H9 (cell line): ENCODE results near the gene EFHD2. TPM values are rescaled to one million over a fixed set of nuclear protein-coding genes. Genes with fewer than 3 reads are reported as not detected.

Source experiments
- DNase-seq: peaks from one replicate; pipeline ENCODE4 v3.0.0-alpha.2; 2017
- H2AFZ ChIP-seq: one replicate; pipeline ENCODE4 v1.6.1; 2013; ENCODE audit warnings: mild to moderate bottlenecking, low read length, control low read depth, moderate library complexity
- H2AK5ac ChIP-seq: 2 replicates; pipeline ENCODE4 v1.6.1; 2013; ENCODE audit warnings: low read length, control low read depth, mixed read lengths; ENCODE audit not compliant: insufficient read length
- H2BK120ac ChIP-seq: one replicate; pipeline ENCODE4 v1.6.1; 2013; ENCODE audit warnings: low read depth, mild to moderate bottlenecking, low read length, control low read depth, inconsistent platforms; ENCODE audit not compliant: poor library complexity, severe bottlenecking
- H2BK12ac ChIP-seq: 2 replicates; pipeline ENCODE4 v1.6.1; 2013; ENCODE audit warnings: low read length, control low read depth, mixed read lengths, low read depth; ENCODE audit not compliant: insufficient read length
- H2BK15ac ChIP-seq: 2 replicates; pipeline ENCODE4 v1.6.1; 2013; ENCODE audit warnings: low read depth, low read length, control low read depth
- H2BK20ac ChIP-seq: one replicate; pipeline ENCODE4 v1.6.1; 2013; ENCODE audit warnings: low read depth, mild to moderate bottlenecking, low read length, control low read depth, inconsistent platforms; ENCODE audit not compliant: poor library complexity, severe bottlenecking
- H2BK5ac ChIP-seq: 2 replicates; pipeline ENCODE4 v1.6.1; 2013; ENCODE audit warnings: low read length, control low read depth, mixed read lengths; ENCODE audit not compliant: insufficient read length
- H3K14ac ChIP-seq: 2 replicates; pipeline ENCODE4 v1.6.1; 2013; ENCODE audit warnings: low read length, control low read depth; ENCODE audit not compliant: insufficient read depth
- H3K18ac ChIP-seq: 2 replicates; pipeline ENCODE4 v1.6.1; 2013; ENCODE audit warnings: low read depth, mild to moderate bottlenecking, mixed read lengths, low read length, control low read depth; ENCODE audit not compliant: insufficient read length
- H3K23ac ChIP-seq: 2 replicates; pipeline ENCODE4 v1.6.1; 2013; ENCODE audit warnings: low read length, control low read depth, mixed read lengths, low read depth; ENCODE audit not compliant: insufficient read length
- H3K23me2 ChIP-seq: 2 replicates; pipeline ENCODE4 v1.6.1; 2013; ENCODE audit warnings: low read depth, mild to moderate bottlenecking, mixed read lengths, low read length, control low read depth; ENCODE audit not compliant: insufficient read length, poor library complexity, severe bottlenecking
- H3K27ac ChIP-seq: 2 replicates; pipeline ENCODE4 v1.5.1; 2013; ENCODE audit warnings: low read length, control low read depth, mixed read lengths, low read depth; ENCODE audit not compliant: insufficient read length
- H3K27me3 ChIP-seq: 2 replicates; pipeline ENCODE4 v1.6.1; 2013; ENCODE audit warnings: low read length, control low read depth, inconsistent platforms; ENCODE audit not compliant: insufficient read depth
- H3K4ac ChIP-seq: 2 replicates; pipeline ENCODE4 v1.6.1; 2013; ENCODE audit warnings: low read depth, mild to moderate bottlenecking, control low read depth, inconsistent platforms, low read length, moderate library complexity
- H3K4me1 ChIP-seq: 2 replicates; pipeline ENCODE4 v1.6.1; 2013; ENCODE audit warnings: low read length, control low read depth, inconsistent platforms; ENCODE audit not compliant: insufficient read depth
- H3K4me2 ChIP-seq: 2 replicates; pipeline ENCODE4 v1.6.1; 2013; ENCODE audit warnings: low read length, control low read depth, mixed read lengths; ENCODE audit not compliant: insufficient read length, insufficient read depth
- H3K56ac ChIP-seq: 2 replicates; pipeline ENCODE4 v1.6.1; 2013; ENCODE audit warnings: low read depth, mild to moderate bottlenecking, mixed read lengths, low read length, control low read depth; ENCODE audit not compliant: insufficient read length
- H3K79me1 ChIP-seq: 2 replicates; pipeline ENCODE4 v1.6.1; 2013; ENCODE audit warnings: low read depth, mild to moderate bottlenecking, moderate library complexity, low read length, control low read depth, inconsistent platforms; ENCODE audit not compliant: insufficient read depth, poor library complexity, severe bottlenecking
- H3K79me2 ChIP-seq: 2 replicates; pipeline ENCODE4 v1.6.1; 2013; ENCODE audit warnings: low read length, control low read depth, inconsistent platforms; ENCODE audit not compliant: insufficient read depth
- H3K9ac ChIP-seq: 2 replicates; pipeline ENCODE4 v1.6.1; 2013; ENCODE audit warnings: low read length, control low read depth, mixed read lengths; ENCODE audit not compliant: insufficient read length; ENCODE audit errors: extremely low read depth
- H3K9me3 ChIP-seq: one replicate; pipeline ENCODE4 v1.6.1; 2013; ENCODE audit warnings: low read depth, low read length, inconsistent platforms; ENCODE audit not compliant: control insufficient read depth
- H3T11ph ChIP-seq: one replicate; pipeline ENCODE4 v1.6.1; 2013; ENCODE audit warnings: mild to moderate bottlenecking, low read length, control low read depth, inconsistent platforms
- H4K20me1 ChIP-seq: one replicate; pipeline ENCODE4 v1.6.1; 2013; ENCODE audit not compliant: control insufficient read depth, insufficient read length, insufficient read depth
- H4K5ac ChIP-seq: 2 replicates; pipeline ENCODE4 v1.6.1; 2013; ENCODE audit warnings: low read depth, mild to moderate bottlenecking, mixed read lengths, low read length, control low read depth; ENCODE audit not compliant: insufficient read length
- H4K8ac ChIP-seq: replicated peaks from 2 replicates; pipeline ENCODE4 v1.6.1; 2013; ENCODE audit warnings: low read length, control low read depth, mixed read lengths, low read depth; ENCODE audit not compliant: insufficient read length
- H4K91ac ChIP-seq: 2 replicates; pipeline ENCODE4 v1.6.1; 2013; ENCODE audit warnings: low read depth, mild to moderate bottlenecking, moderate library complexity, mixed read lengths, low read length, control low read depth; ENCODE audit not compliant: insufficient read length
- H3K27ac Mint-ChIP-seq, 3 experiments: 2 replicates in 2 of 3; 3 replicates in 1 of 3; pipeline ENCODE4 v1.8.0; 2020 to 2021; ENCODE audit warnings: mixed read lengths in 3 of 3, mild to moderate bottlenecking in 1 of 3, moderate library complexity in 1 of 3
- H3K27me3 Mint-ChIP-seq: 2 replicates; pipeline ENCODE4 v1.8.0; 2021; ENCODE audit warnings: low read depth, mild to moderate bottlenecking, moderate library complexity, mixed read lengths
- H3K36me3 Mint-ChIP-seq, 3 experiments: 2 replicates in 2 of 3; 3 replicates in 1 of 3; pipeline ENCODE4 v1.8.0; 2020 to 2021; ENCODE audit warnings: low read depth in 3 of 3, mixed read lengths in 3 of 3; ENCODE audit not compliant: insufficient read depth in 1 of 3
- H3K4me1 Mint-ChIP-seq, 2 experiments: 2 replicates each; pipeline ENCODE4 v1.8.0; 2020; ENCODE audit warnings: mixed read lengths in 2 of 2
- H3K4me3 Mint-ChIP-seq, 2 experiments: 2 replicates in 1 of 2; 3 replicates in 1 of 2; pipeline ENCODE4 v1.8.0; 2020 to 2021; ENCODE audit warnings: mild to moderate bottlenecking in 2 of 2, mixed read lengths in 2 of 2, moderate library complexity in 1 of 2
- H3K9me3 Mint-ChIP-seq, 2 experiments: 2 replicates in 1 of 2; 3 replicates in 1 of 2; pipeline ENCODE4 v1.8.0; 2020; ENCODE audit warnings: mild to moderate bottlenecking in 2 of 2, mixed read lengths in 2 of 2, moderate library complexity in 1 of 2
- WGBS: extraction: QIAGEN DNeasy Blood & Tissue Kit; methylation state at CpG from one replicate; pipeline ENCODE4 v1.1.7; 2013; ENCODE audit warnings: missing lambda C conversion rate, low lambda C conversion rate, mixed read lengths; ENCODE audit not compliant: insufficient read length; ENCODE audit errors: extremely low coverage; 5-methylcytosine and 5-hydroxymethylcytosine counted together
- total RNA-seq: library from RNA; stranded (reverse); gene quantifications from 2 replicates; pipeline ENCODE4 v1.2.1, GENCODE V29; 2021
- TF ChIP-seq, protein P1 (sequence below): fragments of 200-600 bp; sonication (generic); conservative IDR thresholded peaks from 3 replicates; pipeline ENCODE4 v1.8.0; 2021; ENCODE audit warnings: antibody characterized with exemption, mild to moderate bottlenecking

EFHD2 gene
- total RNA-seq, 1 experiment from 2014 or later, result 16.5 TPM

DNA sequence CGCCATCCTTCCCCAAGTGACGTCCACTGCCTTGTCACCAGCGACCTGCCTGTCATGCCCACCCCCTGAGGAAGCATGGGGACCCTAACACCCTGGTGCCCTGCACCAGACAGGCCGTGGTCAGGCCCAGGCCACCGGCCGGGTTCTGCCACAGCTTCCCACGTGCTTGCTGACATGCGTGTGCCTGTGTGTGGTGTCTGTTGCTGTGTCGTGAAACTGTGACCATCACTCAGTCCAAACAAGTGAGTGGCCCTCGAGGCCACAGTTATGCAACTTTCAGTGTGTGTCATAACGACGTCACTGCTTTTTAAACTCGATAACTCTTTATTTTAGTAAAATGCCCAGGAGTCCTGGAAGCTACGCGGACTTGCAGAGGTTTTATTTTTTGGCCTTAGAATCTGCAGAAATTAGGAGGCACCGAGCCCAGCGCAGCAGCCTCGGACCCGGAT is 20.0 kb downstream of the EFHD2 start:
- TF ChIP-seq, protein P1, sequence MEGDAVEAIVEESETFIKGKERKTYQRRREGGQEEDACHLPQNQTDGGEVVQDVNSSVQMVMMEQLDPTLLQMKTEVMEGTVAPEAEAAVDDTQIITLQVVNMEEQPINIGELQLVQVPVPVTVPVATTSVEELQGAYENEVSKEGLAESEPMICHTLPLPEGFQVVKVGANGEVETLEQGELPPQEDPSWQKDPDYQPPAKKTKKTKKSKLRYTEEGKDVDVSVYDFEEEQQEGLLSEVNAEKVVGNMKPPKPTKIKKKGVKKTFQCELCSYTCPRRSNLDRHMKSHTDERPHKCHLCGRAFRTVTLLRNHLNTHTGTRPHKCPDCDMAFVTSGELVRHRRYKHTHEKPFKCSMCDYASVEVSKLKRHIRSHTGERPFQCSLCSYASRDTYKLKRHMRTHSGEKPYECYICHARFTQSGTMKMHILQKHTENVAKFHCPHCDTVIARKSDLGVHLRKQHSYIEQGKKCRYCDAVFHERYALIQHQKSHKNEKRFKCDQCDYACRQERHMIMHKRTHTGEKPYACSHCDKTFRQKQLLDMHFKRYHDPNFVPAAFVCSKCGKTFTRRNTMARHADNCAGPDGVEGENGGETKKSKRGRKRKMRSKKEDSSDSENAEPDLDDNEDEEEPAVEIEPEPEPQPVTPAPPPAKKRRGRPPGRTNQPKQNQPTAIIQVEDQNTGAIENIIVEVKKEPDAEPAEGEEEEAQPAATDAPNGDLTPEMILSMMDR, result no peak
- Mint-ChIP-seq H3K36me3 (peaks cover 0 to 4% (median 3%) of the 10 kb centered on the region in 3 experiments; a peak in 4 of 7 replicates), H3K27ac (no peak overlapping the region), H3K4me1 (peaks cover 14 to 23% of the 10 kb centered on the region in 2 experiments), H3K27me3 (no peaks in the 10 kb centered on the region), H3K4me3 (no peak overlapping the region), H3K9me3 (no peaks in the 10 kb centered on the region)
- WGBS, result no CpG with 5 or more reads among the region's 19 CpGs
- DNase-seq, result no peak
- Histone ChIP-seq H3K4me2 (no peak overlapping the region), H3K79me2 (no peaks in the 10 kb centered on the region), H2AFZ (no peak overlapping the region), H4K8ac (no peak overlapping the region), H2BK120ac (no peak overlapping the region), H3K27ac (no peak overlapping the region), H2BK5ac (no peak overlapping the region), H3K9ac (no peak overlapping the region), H3K4ac (no peak overlapping the region), H4K91ac (no peak overlapping the region), H3K4me1 (no peaks in the 10 kb centered on the region), H2BK20ac (no peak overlapping the region), H3K23ac (no peak overlapping the region), H4K20me1 (no peaks in the 10 kb centered on the region), H3K56ac (no peak overlapping the region), H4K5ac (no peak overlapping the region), H3K14ac (no peak overlapping the region), H2BK15ac (no peak overlapping the region), H3K79me1 (no peaks in the 10 kb centered on the region), H2AK5ac (no peak overlapping the region), H3T11ph (no peak overlapping the region), H3K27me3 (no peaks in the 10 kb centered on the region), H2BK12ac (no peak overlapping the region), H3K18ac (no peak overlapping the region), H3K9me3 (no peaks in the 10 kb centered on the region), H3K23me2 (no peaks in the 10 kb centered on the region)
